Mucosa of descending colon (tissue), 3 donors: ENCODE results near the gene BCKDK. TPM values are rescaled to one million over a fixed set of nuclear protein-coding genes. Genes with fewer than 3 reads are reported as not detected.

ENCODE experiments used
- ATAC-seq: fragments of 200-7000 bp; cut with Tn5 transposase; one replicate; pipeline ENCODE4 v1.9.1; 2020; ENCODE audit warnings: mild to moderate bottlenecking, moderate library complexity
- DNase-seq, 3 donors: peaks; one replicate each; pipeline ENCODE4 v3.0.0-alpha.2; 2020
- H3K36me3 ChIP-seq: fragments of 200-600 bp; one replicate; pipeline ENCODE4 v1.8.0; 2021; ENCODE audit warnings: low read depth, mild to moderate bottlenecking
- H3K4me1 ChIP-seq: fragments of 200-600 bp; one replicate; pipeline ENCODE4 v1.8.0; 2021; ENCODE audit warnings: low read depth, mild to moderate bottlenecking
- H3K4me3 ChIP-seq: fragments of 200-600 bp; one replicate; pipeline ENCODE4 v1.8.0; 2021; ENCODE audit warnings: mild to moderate bottlenecking
- H3K9me3 ChIP-seq: fragments of 200-600 bp; one replicate; pipeline ENCODE4 v1.8.0; 2021; ENCODE audit warnings: mild to moderate bottlenecking
- intact Hi-C, 2 donors: fragments of 100-400 bp; cut with DNase I in 1 of 2; cut with micrococcal nuclease in 1 of 2; formaldehyde crosslinking; loops; one replicate each; pipeline versions ENCODE4 v1.11.0 to v1.11.1; 2022; cut with DNase I, micrococcal nuclease
- total RNA-seq, 3 donors: library from RNA; stranded (reverse); fragmentation: NEBNext Ultra II Directional in 2 of 3; extraction: Animal tissue kit (Norgen Biotek cat#: 25700) in 2 of 3; gene quantifications; one replicate each; pipeline versions ENCODE4 v1.2.1 to v1.2.4, GENCODE V29; 2021 to 2023
- TF ChIP-seq, protein P1 (sequence below): fragments of 200-600 bp; IDR thresholded peaks from one replicate; pipeline ENCODE4 v1.8.0; 2022; ENCODE audit warnings: antibody characterized with exemption, mild to moderate bottlenecking
- donor health status: DM: no; HTN: no; CAD: no; lungs with moderate emphysema.
- donor health status: DM: no; HTN: no; CAD: no.
- donor health status: DM: no; HTN: yes; CAD: no.

BCKDK gene
- total RNA-seq, 3 donors from 2014 or later, result 31.7 to 40.1 (median 36.6) TPM

DNA sequence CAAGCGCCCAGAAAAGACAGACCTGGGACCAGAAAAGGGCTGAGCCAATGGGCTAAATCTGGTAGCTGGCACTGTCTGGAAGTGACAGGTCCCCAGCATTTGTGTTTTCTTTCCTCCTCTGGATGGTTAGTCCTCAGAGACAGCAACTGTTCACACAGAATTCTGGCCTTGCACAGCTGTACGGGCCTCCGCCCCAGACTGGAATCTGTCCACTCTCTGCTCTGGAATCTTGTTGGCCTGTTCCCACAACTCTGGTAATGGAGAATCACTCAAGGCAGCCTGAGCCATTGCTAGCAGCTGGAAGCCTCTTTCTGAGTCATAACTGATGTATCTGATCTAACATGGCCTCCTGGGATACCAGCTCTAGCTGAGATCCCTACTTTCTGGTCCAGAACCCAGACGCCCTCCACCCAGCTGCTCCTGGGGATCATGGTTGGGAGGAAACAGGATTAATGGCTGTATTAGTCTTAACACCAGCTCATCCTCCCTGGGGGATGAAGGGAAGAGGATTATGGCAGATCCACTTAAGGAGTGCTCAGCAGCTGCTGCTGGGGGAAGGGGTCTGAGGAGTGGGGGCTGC is 43.2 kb upstream of the BCKDK start:
- TF ChIP-seq, protein P1, sequence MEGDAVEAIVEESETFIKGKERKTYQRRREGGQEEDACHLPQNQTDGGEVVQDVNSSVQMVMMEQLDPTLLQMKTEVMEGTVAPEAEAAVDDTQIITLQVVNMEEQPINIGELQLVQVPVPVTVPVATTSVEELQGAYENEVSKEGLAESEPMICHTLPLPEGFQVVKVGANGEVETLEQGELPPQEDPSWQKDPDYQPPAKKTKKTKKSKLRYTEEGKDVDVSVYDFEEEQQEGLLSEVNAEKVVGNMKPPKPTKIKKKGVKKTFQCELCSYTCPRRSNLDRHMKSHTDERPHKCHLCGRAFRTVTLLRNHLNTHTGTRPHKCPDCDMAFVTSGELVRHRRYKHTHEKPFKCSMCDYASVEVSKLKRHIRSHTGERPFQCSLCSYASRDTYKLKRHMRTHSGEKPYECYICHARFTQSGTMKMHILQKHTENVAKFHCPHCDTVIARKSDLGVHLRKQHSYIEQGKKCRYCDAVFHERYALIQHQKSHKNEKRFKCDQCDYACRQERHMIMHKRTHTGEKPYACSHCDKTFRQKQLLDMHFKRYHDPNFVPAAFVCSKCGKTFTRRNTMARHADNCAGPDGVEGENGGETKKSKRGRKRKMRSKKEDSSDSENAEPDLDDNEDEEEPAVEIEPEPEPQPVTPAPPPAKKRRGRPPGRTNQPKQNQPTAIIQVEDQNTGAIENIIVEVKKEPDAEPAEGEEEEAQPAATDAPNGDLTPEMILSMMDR, result no peak
- Histone ChIP-seq H3K4me3 (no peak overlapping the region), H3K9me3 (no peaks in the 10 kb centered on the region), H3K36me3 (no peaks in the 10 kb centered on the region), H3K4me1 (peaks cover 6% of the 10 kb centered on the region)
- intact Hi-C loops, result no loop called here
- peak; percentile 59 for ATAC-seq
- DNase-seq, result peak in 1 of 3 donors; percentile 21

- ATAC-seq, result no peak
Measured at GRCh38 chr16:31067342-31067741, 40.8 kb upstream of the BCKDK start.

GRCh38 chr16:31071861-31072260 is 36.3 kb upstream of the BCKDK start:
- no peak for ATAC-seq
- Histone ChIP-seq H3K4me3 (no peak overlapping the region), H3K36me3 (no peaks in the 10 kb centered on the region), H3K9me3 (no peaks in the 10 kb centered on the region), H3K4me1 (peaks cover 17% of the 10 kb centered on the region)
- intact Hi-C loops, result loop anchor here (2.0 to 10.0 kb wide), 2 partner anchors 39 to 87 kb away; partner anchors contain the start of genes HSD3B7 (in 1 of the 2) and STX4 (in 1 of the 2)
- TF ChIP-seq, protein P1, result no peak
- DNase-seq, result peak in 1 of 3 donors; percentile 30

More at GRCh38 chr16:31067342-31067741, 40.8 kb upstream of the BCKDK start:
- DNase-seq, result no peak
- Histone ChIP-seq H3K36me3 (no peaks in the 10 kb centered on the region), H3K4me3 (no peak overlapping the region), H3K9me3 (no peaks in the 10 kb centered on the region), H3K4me1 (peaks cover 12% of the 10 kb centered on the region)
- intact Hi-C loops, result no loop called here
- TF ChIP-seq, protein P1, result no peak

- DNase-seq (peak in 1 of 3 donors; percentile 48), ATAC-seq (peak; percentile 5)
- intact Hi-C loops, result loop anchor here (2.0 to 10.0 kb wide), 2 partner anchors 40 to 88 kb away; partner anchors contain the start of genes HSD3B7 (in 1 of the 2) and STX4 (in 1 of the 2)
- H3K9me3 ChIP-seq, result no peaks in the 10 kb centered on the region
- peak overlapping the region; percentile 86 for H3K4me3 ChIP-seq
- no peaks in the 10 kb centered on the region for H3K36me3 ChIP-seq
- TF ChIP-seq, protein P1, result no peak
- peaks cover 17% of the 10 kb centered on the region for H3K4me1 ChIP-seq
Measured at GRCh38 chr16:31072540-31073141, 35.5 kb upstream of the BCKDK start.

DNA sequence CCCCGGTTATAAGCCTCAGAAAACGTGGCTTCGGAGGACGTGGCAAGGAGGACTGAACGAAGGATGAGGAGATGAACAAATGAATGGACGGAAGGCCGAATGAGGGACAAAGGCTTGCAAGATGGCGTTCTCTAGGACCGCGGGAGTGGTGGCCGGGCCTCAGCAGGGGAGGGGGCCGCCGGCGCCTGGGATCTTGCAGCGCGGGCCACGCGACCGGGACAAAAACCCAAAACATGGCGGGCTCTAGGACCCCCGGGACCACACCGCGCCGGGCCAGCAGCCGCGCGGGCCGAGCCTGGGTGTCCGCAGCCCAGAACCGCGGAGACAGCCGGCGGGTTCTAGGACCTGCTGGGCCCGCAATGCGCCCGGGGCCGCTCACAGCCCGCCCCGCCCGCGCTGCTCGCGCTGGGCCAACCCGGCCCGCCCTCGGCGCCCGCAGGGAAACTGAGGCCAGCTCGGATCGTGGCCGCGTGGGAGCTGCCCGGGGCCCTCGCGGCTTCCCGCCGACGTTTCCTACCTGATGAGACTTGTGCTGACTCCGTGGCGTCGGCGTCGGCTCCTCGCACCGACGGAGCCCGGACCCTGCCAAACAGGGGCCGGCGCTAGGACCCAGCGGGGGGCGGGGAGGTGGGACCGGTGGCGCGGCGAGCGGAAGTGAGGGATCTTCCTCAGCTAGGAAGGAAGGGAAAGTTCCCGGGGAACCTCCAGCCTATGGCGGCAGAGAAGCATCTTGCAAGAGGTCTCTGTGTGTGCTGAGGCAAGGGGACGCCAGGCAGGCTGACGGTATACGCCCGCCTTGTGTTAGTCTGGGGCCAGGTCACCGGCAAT is 34.8 kb upstream of the BCKDK start:
- Histone ChIP-seq H3K4me3 (peak overlapping the region; percentile 86), H3K4me1 (peaks cover 17% of the 10 kb centered on the region), H3K36me3 (no peaks in the 10 kb centered on the region), H3K9me3 (no peaks in the 10 kb centered on the region)
- intact Hi-C loops, result loop anchor here (2.0 to 10.0 kb wide), 2 partner anchors 41 to 89 kb away; partner anchors contain the start of genes HSD3B7 (in 1 of the 2) and STX4 (in 1 of the 2)
- peak; percentile 88 for ATAC-seq
- peak; percentile 93 to 97 (median 93) for DNase-seq
- TF ChIP-seq, protein P1, result no peak
